GM12878 (cell line): ENCODE data around the gene KCNAB2. TPM values are rescaled to one million over a fixed set of nuclear protein-coding genes. Genes with fewer than 3 reads are reported as not detected.

ENCODE experiments used
- ATAC-seq: fragments of 200-7000 bp; cut with Tn5 transposase; 3 replicates; pipeline ENCODE4 v1.9.1; 2020; ENCODE audit warnings: mild to moderate bottlenecking, moderate library complexity
- BruUV-seq: library from RNA; stranded (reverse); fragments of 400-500 nt; replicated peaks from 2 replicates; lab custom pipeline; 2021; lab: Mats Ljungman, UMichigan
- CTCF ChIA-PET: fragments of 300-600 bp; sonication (Branson Sonifier 250); formaldehyde crosslinking; extraction: SDS; loops from one replicate; lab custom pipeline; 2021; ENCODE audit warnings: inconsistent platforms; lab: Yijun Ruan, JAX
- POLR2A ChIA-PET: fragments of 350-600 bp; formaldehyde crosslinking; extraction: SDS; loops from one replicate; lab custom pipeline; 2021; ENCODE audit warnings: inconsistent platforms; lab: Charles Lee
- RAD21 ChIA-PET: fragments of 300-600 bp; sonication (Branson Sonifier 250); formaldehyde crosslinking; loops from one replicate; lab custom pipeline; 2023; ENCODE audit warnings: antibody characterized with exemption; ENCODE audit not compliant: unreplicated experiment; lab: Charles Lee
- SMC1A ChIA-PET: fragments of 300-600 bp; sonication (Branson Sonifier 250); formaldehyde crosslinking; loops from one replicate; lab custom pipeline; 2023; ENCODE audit not compliant: unreplicated experiment, uncharacterized antibody; lab: Charles Lee
- DNase-seq: peaks from one replicate; pipeline ENCODE4 v3.0.0-alpha.2; 2011; ENCODE audit warnings: low read depth, low spot score
- FAIRE-seq: peaks from 3 replicates; lab custom pipeline; 2011; peaks lifted over from hg19 to GRCh38; lab: Jason Lieb, UNC
- H2AFZ ChIP-seq: 2 replicates; pipeline ENCODE4 v1.6.0; 2011; ENCODE audit warnings: low read depth, low read length, control low read depth; ENCODE audit not compliant: control insufficient read depth
- H3K27ac ChIP-seq: 2 replicates; pipeline ENCODE4 v1.5.1; 2011; ENCODE audit warnings: control low read depth; ENCODE audit not compliant: control insufficient read depth, insufficient read depth
- H3K27me3 ChIP-seq, 2 experiments: replicated peaks in 1 of 2; 2 replicates each; pipeline versions ENCODE4 v1.6.0 to v1.6.1; 2011; ENCODE audit warnings: low read length in 1 of 2; ENCODE audit not compliant: control insufficient read depth in 2 of 2, insufficient read depth in 2 of 2
- H3K36me3 ChIP-seq, 2 experiments: 2 replicates each; pipeline ENCODE4 v1.5.1; 2011; ENCODE audit warnings: low read length in 1 of 2; ENCODE audit not compliant: control insufficient read depth in 2 of 2, insufficient read depth in 2 of 2
- H3K4me1 ChIP-seq: 2 replicates; pipeline ENCODE4 v1.6.1; 2011; ENCODE audit warnings: mild to moderate bottlenecking, low read length, moderate library complexity, mixed read lengths; ENCODE audit not compliant: control insufficient read depth, insufficient read depth
- H3K4me2 ChIP-seq: 2 replicates; pipeline ENCODE4 v1.6.0; 2011; ENCODE audit warnings: control low read depth; ENCODE audit not compliant: control insufficient read depth, insufficient read depth
- H3K4me3 ChIP-seq: fragments of 200-600 bp; sonication (generic); 2 replicates; pipeline ENCODE4 v1.5.1; 2016
- H3K79me2 ChIP-seq: 2 replicates; pipeline ENCODE4 v1.6.0; 2011; ENCODE audit warnings: low read length; ENCODE audit not compliant: control insufficient read depth, insufficient read depth
- H3K9ac ChIP-seq: 2 replicates; pipeline ENCODE4 v1.8.0; 2011; ENCODE audit warnings: low read length, control low read depth, mixed read lengths; ENCODE audit not compliant: control insufficient read depth, insufficient read depth
- H3K9me3 ChIP-seq: replicated peaks from 3 replicates; pipeline ENCODE4 v1.5.1; 2011; ENCODE audit warnings: mild to moderate bottlenecking, low read length; ENCODE audit not compliant: control insufficient read depth, insufficient read depth
- H4K20me1 ChIP-seq: 2 replicates; pipeline ENCODE4 v1.6.0; 2011; ENCODE audit not compliant: control insufficient read depth, insufficient read depth
- EED ChIP-seq: sonication (generic); IDR thresholded peaks from 2 replicates; pipeline ENCODE4 v1.6.1; 2016; ENCODE audit warnings: antibody characterized with exemption, low read depth
- ESRRA ChIP-seq: IDR thresholded peaks from 2 replicates; pipeline ENCODE4 v1.6.1; 2012; ENCODE audit warnings: mild to moderate bottlenecking, low read length, improper control_type of control experiment
- ETV6 ChIP-seq, 2 experiments: fragments of 450-650 bp in 1 of 2; IDR thresholded peaks in 1 of 2; conservative IDR thresholded peaks in 1 of 2; 2 replicates each; pipeline ENCODE4 v1.6.1; 2014; ENCODE audit warnings: antibody characterized with exemption in 1 of 2, borderline replicate concordance in 1 of 2, low read depth in 1 of 2, mild to moderate bottlenecking in 1 of 2, moderate library complexity in 1 of 2
- FOXK2 ChIP-seq: fragments of 450-650 bp; IDR thresholded peaks from 2 replicates; pipeline ENCODE4 v1.6.1; 2017; ENCODE audit warnings: mild to moderate bottlenecking, moderate library complexity
- GABPA ChIP-seq: IDR thresholded peaks from 2 replicates; pipeline ENCODE4 v1.6.1; 2014; ENCODE audit warnings: antibody characterized with exemption, low read depth, mild to moderate bottlenecking, inconsistent platforms
- JUNB ChIP-seq: IDR thresholded peaks from 2 replicates; pipeline ENCODE4 v1.6.1; 2016; ENCODE audit warnings: antibody characterized with exemption, mild to moderate bottlenecking
- NFIC ChIP-seq: IDR thresholded peaks from 2 replicates; pipeline ENCODE4 v1.6.1; 2012; ENCODE audit warnings: low read depth, mild to moderate bottlenecking, inconsistent platforms, low read length, moderate library complexity
- POLR2AphosphoS2 ChIP-seq: IDR thresholded peaks from 2 replicates; pipeline ENCODE4 v1.6.1; 2011; ENCODE audit warnings: low read depth, mild to moderate bottlenecking, low read length, improper control_type of control experiment, moderate library complexity
- POLR2AphosphoS5 ChIP-seq: IDR thresholded peaks from 2 replicates; pipeline ENCODE4 v1.6.1; 2011; ENCODE audit warnings: mild to moderate bottlenecking, low read length, inconsistent platforms
- SREBF1 ChIP-seq: IDR thresholded peaks from 2 replicates; pipeline ENCODE4 v1.6.1; 2012; ENCODE audit warnings: mild to moderate bottlenecking, low read length
- TARDBP ChIP-seq: IDR thresholded peaks from 2 replicates; pipeline ENCODE4 v1.6.1; 2016; ENCODE audit warnings: borderline replicate concordance
- TCF12 ChIP-seq: IDR thresholded peaks from 2 replicates; pipeline ENCODE4 v1.6.1; 2011; ENCODE audit warnings: low read depth, mild to moderate bottlenecking, low read length
- ZZZ3 ChIP-seq: IDR thresholded peaks from 2 replicates; pipeline ENCODE4 v1.6.1; 2011; ENCODE audit warnings: low read depth; ENCODE audit not compliant: control insufficient read depth, insufficient read length
- WGBS: methylation state at CpG from one replicate; pipeline ENCODE4 v1.1.6; 2016; ENCODE audit warnings: low lambda C conversion rate; ENCODE audit not compliant: insufficient replicate concordance, insufficient coverage; ENCODE audit errors: missing lambda C conversion rate; 5-methylcytosine and 5-hydroxymethylcytosine counted together
- in situ Hi-C: fragments of 300-500 bp; cut with MboI; formaldehyde crosslinking; loops from 9 replicates; pipeline ENCODE4 v1.14.3; 2018; ENCODE audit warnings: mixed read lengths
- intact Hi-C: fragments of 100-400 bp; cut with micrococcal nuclease; formaldehyde crosslinking; loops from one replicate; pipeline ENCODE4 v1.14.2; 2022; ENCODE audit not compliant: unreplicated experiment
- polyA plus RNA-seq, 11 experiments: library from polyadenylated mRNA; depleted of rRNA in 4 of 11; unstranded in 6 of 11; stranded (reverse) in 5 of 11; fragments of >200 nt; fragmentation: Nextera tagmentation in 4 of 11; fragmentation: Illumina TruSeq in 1 of 11; extraction: Ambion mirVana in 4 of 11; extraction: Trizol in 1 of 11; gene quantifications; 1 replicate in 1 of 11; 2 replicates in 10 of 11; pipeline versions ENCODE4 v1.2.1 to v1.2.3, GENCODE V29; 2011 to 2016; ENCODE audit warnings: inconsistent platforms in 2 of 11, missing spikeins in 2 of 11, low read depth in 1 of 11
- total RNA-seq, 4 experiments: library from RNA; depleted of rRNA in 3 of 4; stranded (reverse); fragments of >200 nt in 3 of 4; fragmentation: Illumina TruSeq in 1 of 4; extraction: Trizol in 1 of 4; gene quantifications; 2 replicates each; pipeline versions ENCODE4 v1.2.1 to v1.2.3, GENCODE V29; 2013 to 2021
- TF ChIP-seq, protein P1 (sequence below): fragments of 150-350 bp; IDR thresholded peaks from 2 replicates; pipeline ENCODE4 v1.6.1; 2016; ENCODE audit warnings: low read depth, low read length

The KCNAB2 gene
- total and polyA plus RNA-seq, 10 of the 15 experiments (the other 5 are each of a cell fraction or from before 2014, with no cell fraction given) = 2.9 to 123 (median 62.4) TPM

DNA sequence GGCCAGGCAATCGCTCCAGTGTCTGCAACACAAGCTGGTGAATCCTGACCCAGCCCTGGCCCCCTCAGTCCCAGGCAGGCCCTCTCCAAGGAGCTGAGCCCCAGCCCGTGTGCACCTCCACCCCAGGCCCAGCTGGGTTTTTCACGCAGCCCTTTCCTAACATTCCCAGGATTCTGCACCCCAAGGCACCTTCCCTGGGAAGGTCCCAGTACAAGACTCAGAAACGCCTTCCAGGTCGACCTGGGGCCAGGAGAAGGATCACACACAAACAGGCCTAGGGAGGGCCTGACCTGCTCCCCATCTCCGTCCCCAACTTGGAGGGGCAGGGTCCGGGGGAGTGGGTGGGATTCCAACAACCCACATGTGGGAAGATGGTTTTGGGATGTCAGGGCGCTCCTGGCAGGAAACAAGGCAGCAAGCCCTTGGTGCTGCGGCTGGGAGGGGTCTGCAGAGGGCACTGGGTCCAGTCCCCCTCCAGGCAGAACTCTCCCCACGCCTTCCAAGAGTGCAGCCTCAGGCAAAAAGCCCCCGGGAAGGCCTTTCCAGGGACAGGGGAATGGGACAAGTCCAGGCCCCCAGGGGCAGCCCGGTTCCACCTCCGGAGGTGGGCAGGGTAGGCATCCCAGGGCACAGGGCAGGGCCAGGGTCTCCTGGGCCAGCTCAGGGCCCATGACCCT lies 58.3 kb downstream of the KCNAB2 start:
- no peaks in the 10 kb centered on the region for H3K9me3 ChIP-seq
- no peaks in the 10 kb centered on the region for H3K79me2 ChIP-seq
- H3K4me2 ChIP-seq = no peak overlapping the region
- intact Hi-C loops (no loop called here), in situ Hi-C loops (no loop called here)
- WGBS = 15% methylated on average over 13 of the region's 13 CpGs
- no peak for TF ChIP-seq EED
- no peak for TF ChIP-seq GABPA
- no peak for TF ChIP-seq JUNB
- TF ChIP-seq, protein P1, sequence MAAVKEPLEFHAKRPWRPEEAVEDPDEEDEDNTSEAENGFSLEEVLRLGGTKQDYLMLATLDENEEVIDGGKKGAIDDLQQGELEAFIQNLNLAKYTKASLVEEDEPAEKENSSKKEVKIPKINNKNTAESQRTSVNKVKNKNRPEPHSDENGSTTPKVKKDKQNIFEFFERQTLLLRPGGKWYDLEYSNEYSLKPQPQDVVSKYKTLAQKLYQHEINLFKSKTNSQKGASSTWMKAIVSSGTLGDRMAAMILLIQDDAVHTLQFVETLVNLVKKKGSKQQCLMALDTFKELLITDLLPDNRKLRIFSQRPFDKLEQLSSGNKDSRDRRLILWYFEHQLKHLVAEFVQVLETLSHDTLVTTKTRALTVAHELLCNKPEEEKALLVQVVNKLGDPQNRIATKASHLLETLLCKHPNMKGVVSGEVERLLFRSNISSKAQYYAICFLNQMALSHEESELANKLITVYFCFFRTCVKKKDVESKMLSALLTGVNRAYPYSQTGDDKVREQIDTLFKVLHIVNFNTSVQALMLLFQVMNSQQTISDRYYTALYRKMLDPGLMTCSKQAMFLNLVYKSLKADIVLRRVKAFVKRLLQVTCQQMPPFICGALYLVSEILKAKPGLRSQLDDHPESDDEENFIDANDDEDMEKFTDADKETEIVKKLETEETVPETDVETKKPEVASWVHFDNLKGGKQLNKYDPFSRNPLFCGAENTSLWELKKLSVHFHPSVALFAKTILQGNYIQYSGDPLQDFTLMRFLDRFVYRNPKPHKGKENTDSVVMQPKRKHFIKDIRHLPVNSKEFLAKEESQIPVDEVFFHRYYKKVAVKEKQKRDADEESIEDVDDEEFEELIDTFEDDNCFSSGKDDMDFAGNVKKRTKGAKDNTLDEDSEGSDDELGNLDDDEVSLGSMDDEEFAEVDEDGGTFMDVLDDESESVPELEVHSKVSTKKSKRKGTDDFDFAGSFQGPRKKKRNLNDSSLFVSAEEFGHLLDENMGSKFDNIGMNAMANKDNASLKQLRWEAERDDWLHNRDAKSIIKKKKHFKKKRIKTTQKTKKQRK = no peak
- no peak for TF ChIP-seq TARDBP
- TF ChIP-seq ESRRA = no peak
- no peak for TF ChIP-seq NFIC
- no peak for TF ChIP-seq ETV6 (conservative IDR thresholded peaks at IDR 0.05 in 1 of 2, IDR thresholded peaks at IDR 0.05 in 1 of 2; ENCODE audit: borderline replicate concordance in 1 of 2, low read depth in 1 of 2)
- TF ChIP-seq SREBF1 = no peak
- no peak for TF ChIP-seq FOXK2
- TF ChIP-seq ZZZ3 = no peak
- no peak for TF ChIP-seq POLR2AphosphoS5
- TF ChIP-seq TCF12 = no peak
- TF ChIP-seq POLR2AphosphoS2 = no peak
- no peak for FAIRE-seq
- SMC1A ChIA-PET = no interaction called here
- H3K4me1 ChIP-seq = no peaks in the 10 kb centered on the region
- no peak overlapping the region for H3K9ac ChIP-seq
- no TSS peak for BruUV-seq
- ATAC-seq = no peak
- no peak for DNase-seq
- RAD21 ChIA-PET = no interaction called here
- POLR2A ChIA-PET = no interaction called here
- CTCF ChIA-PET = no interaction called here
- H2AFZ ChIP-seq = no peak overlapping the region
- no peaks in the 10 kb centered on the region for H4K20me1 ChIP-seq
- H3K27ac ChIP-seq = no peak overlapping the region
- H3K4me3 ChIP-seq = no peak overlapping the region
- no peaks in the 10 kb centered on the region for H3K27me3 ChIP-seq
- peaks cover 0 to 2% of the 10 kb centered on the region in 2 experiments; a peak in 2 of 4 replicates for H3K36me3 ChIP-seq
